B cell (primary cell): Measurements from ENCODE around the gene CNIH1. TPM values are rescaled to one million over a fixed set of nuclear protein-coding genes. Genes with fewer than 3 reads are reported as not detected.
"Not testable (repeated sequence)": the region's sequence is repeated elsewhere in the genome, so short reads cannot be mapped to it uniquely, and the experiment has no call there.

ENCODE experiments used
- ATAC-seq: fragments of 200-7000 bp; cut with Tn5 transposase; one replicate; pipeline ENCODE4 v1.10.0; 2021; ENCODE audit warnings: low read depth, mild to moderate bottlenecking, moderate number of reproducible peaks, moderate library complexity
- CTCF ChIA-PET: fragments of 350-600 bp; sonication (Branson Sonifier 250); formaldehyde crosslinking; loops from one replicate; lab custom pipeline; 2021; ENCODE audit warnings: antibody characterized with exemption, inconsistent platforms; lab: Charles Lee
- POLR2A ChIA-PET: fragments of 350-600 bp; sonication (Branson Sonifier 250); formaldehyde crosslinking; loops from one replicate; lab custom pipeline; 2021; ENCODE audit warnings: antibody characterized with exemption; lab: Charles Lee
- DNase-seq: peaks from one replicate; pipeline ENCODE4 v3.0.0; 2013
- H2AFZ ChIP-seq: 2 replicates; pipeline ENCODE4 v1.6.1; 2012; ENCODE audit warnings: mild to moderate bottlenecking, low read depth, low read length; ENCODE audit not compliant: insufficient read depth, poor library complexity, severe bottlenecking
- H3K27ac ChIP-seq, 2 donors: 1 replicate in 1 of 2; 2 replicates in 1 of 2; pipeline ENCODE4 v1.5.1; 2012 to 2013; ENCODE audit warnings: low read length in 2 of 2, mild to moderate bottlenecking in 2 of 2, moderate library complexity in 1 of 2
- H3K27me3 ChIP-seq, 4 experiments: fragments of 200-600 bp in 1 of 4; sonication (generic) in 1 of 4; replicated peaks in 1 of 4; 1 replicate in 2 of 4; 2 replicates in 2 of 4; pipeline versions ENCODE4 v1.6.1 to v1.7.0; 2013 to 2016; ENCODE audit warnings: low read length in 3 of 4, mild to moderate bottlenecking in 2 of 4, mixed read lengths in 1 of 4, moderate library complexity in 1 of 4; ENCODE audit not compliant: insufficient read depth in 4 of 4, control insufficient read depth in 3 of 4; ENCODE audit errors: control extremely low read depth in 1 of 4
- H3K36me3 ChIP-seq, 2 experiments: replicated peaks in 1 of 2; 1 replicate in 1 of 2; 2 replicates in 1 of 2; pipeline versions ENCODE4 v1.6.1 to v1.7.1; 2013; ENCODE audit warnings: low read length in 1 of 2; ENCODE audit not compliant: insufficient read depth in 2 of 2, control insufficient read depth in 1 of 2; ENCODE audit errors: control extremely low read depth in 1 of 2, extremely low read depth in 1 of 2
- H3K4me1 ChIP-seq, 2 donors: fragments of 200-600 bp in 1 of 2; sonication (generic) in 1 of 2; 1 replicate in 1 of 2; 2 replicates in 1 of 2; pipeline versions ENCODE4 v1.5.1 to v1.6.1; 2013 to 2017; ENCODE audit warnings: low read length in 2 of 2; ENCODE audit not compliant: control insufficient read depth in 2 of 2, insufficient read depth in 2 of 2
- H3K4me2 ChIP-seq: replicated peaks from 2 replicates; pipeline ENCODE3; 2012; ENCODE audit warnings: mild to moderate bottlenecking, low read depth, low read length; ENCODE audit not compliant: poor library complexity, severe bottlenecking
- H3K4me3 ChIP-seq, 5 experiments: fragments of 200-600 bp in 1 of 5; sonication (generic) in 1 of 5; 1 replicate in 3 of 5; 2 replicates in 2 of 5; pipeline versions ENCODE4 v1.5.1 to v1.7.0; 2011 to 2016; ENCODE audit warnings: low read length in 4 of 5, mild to moderate bottlenecking in 4 of 5, low read depth in 2 of 5, control low read depth in 1 of 5, moderate library complexity in 1 of 5; ENCODE audit not compliant: insufficient read depth in 1 of 5; ENCODE audit errors: control extremely low read depth in 1 of 5, extremely low read depth in 1 of 5
- H3K79me2 ChIP-seq: fragments of 200-600 bp; sonication (generic); one replicate; pipeline ENCODE4 v1.6.0; 2016; ENCODE audit warnings: low read length; ENCODE audit not compliant: control insufficient read depth, insufficient read depth
- H3K9ac ChIP-seq: fragments of 200-600 bp; sonication (generic); 2 replicates; pipeline ENCODE4 v1.6.1; 2017; ENCODE audit warnings: mild to moderate bottlenecking, low read length, moderate library complexity
- H3K9me3 ChIP-seq, 3 donors: one replicate each; pipeline versions ENCODE4 v1.6.1 to v1.7.1; 2013; ENCODE audit warnings: low read length in 2 of 3; ENCODE audit not compliant: control insufficient read depth in 2 of 3, insufficient read depth in 1 of 3; ENCODE audit errors: control extremely low read depth in 1 of 3
- H4K20me1 ChIP-seq: 2 replicates; pipeline ENCODE4 v1.6.0; 2012; ENCODE audit warnings: mild to moderate bottlenecking, low read length; ENCODE audit not compliant: insufficient read depth, control insufficient read depth, poor library complexity, severe bottlenecking
- H3K27ac Mint-ChIP-seq: one replicate; pipeline ENCODE4 v1.8.0; 2021; ENCODE audit warnings: mixed read lengths
- H3K27me3 Mint-ChIP-seq: one replicate; pipeline ENCODE4 v1.8.0; 2021; ENCODE audit warnings: mixed read lengths
- H3K4me1 Mint-ChIP-seq: one replicate; pipeline ENCODE4 v1.8.0; 2021; ENCODE audit warnings: mixed read lengths
- H3K4me3 Mint-ChIP-seq: one replicate; pipeline ENCODE4 v1.8.0; 2021; ENCODE audit warnings: mixed read lengths
- H3K9me3 Mint-ChIP-seq: one replicate; pipeline ENCODE4 v1.8.0; 2022; ENCODE audit warnings: mixed read lengths; ENCODE audit not compliant: insufficient read depth
- CTCF ChIP-seq: fragments of 200-600 bp; IDR thresholded peaks from one replicate; pipeline ENCODE4 v1.8.0; 2022; ENCODE audit warnings: antibody characterized with exemption, mild to moderate bottlenecking
- EZH2 ChIP-seq: IDR thresholded peaks from 2 replicates; pipeline ENCODE4 v1.6.1; 2012; ENCODE audit warnings: borderline replicate concordance, low read depth, mild to moderate bottlenecking, moderate library complexity, low read length; ENCODE audit not compliant: insufficient read depth, poor library complexity, severe bottlenecking
- WGBS: methylation state at CpG from one replicate; pipeline ENCODE4 v1.1.5; 2013; ENCODE audit warnings: missing lambda C conversion rate; ENCODE audit not compliant: insufficient coverage; 5-methylcytosine and 5-hydroxymethylcytosine counted together
- intact Hi-C: fragments of 100-400 bp; cut with micrococcal nuclease; formaldehyde crosslinking; loops from one replicate; pipeline ENCODE4 v1.10.0; 2022
- polyA plus RNA-seq: library from polyadenylated mRNA; depleted of rRNA; stranded (reverse); fragments of >200 nt; gene quantifications from 2 replicates; pipeline ENCODE4 v1.2.3, GENCODE V29; 2012
- total RNA-seq, 2 donors: library from RNA; stranded (reverse); fragments of 120-200 nt in 1 of 2; gene quantifications; 1 replicate in 1 of 2; 2 replicates in 1 of 2; pipeline versions ENCODE4 v1.2.3 to v1.2.4, GENCODE V29; 2013 to 2022

CNIH1 gene
- total and polyA plus RNA-seq, 2 donors (not counting 1 experiment from before 2014, with no cell fraction given) = 42.8 to 66.4 TPM

DNA sequence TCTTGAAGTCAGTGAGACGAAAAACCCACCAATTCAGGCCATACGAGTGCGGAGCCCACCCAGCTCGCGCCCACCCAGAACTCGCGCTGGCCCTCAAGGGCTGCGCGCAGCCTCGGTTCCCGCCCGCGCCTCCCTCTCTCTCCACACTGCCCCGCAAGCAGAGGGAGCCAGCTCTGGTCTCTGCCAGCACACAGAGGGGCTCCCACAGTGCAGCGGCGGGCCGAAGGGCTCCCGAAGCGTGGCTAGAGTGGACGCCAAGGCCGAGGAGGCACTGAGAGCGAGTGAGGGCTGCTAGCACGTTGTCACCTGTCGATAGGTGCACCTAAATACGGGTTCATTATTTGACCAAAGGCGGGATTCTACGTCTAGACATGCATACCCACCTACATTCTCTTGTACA lies 46.6 kb downstream of the CNIH1 start:
- Mint-ChIP-seq H3K4me3 (no peak overlapping the region), H3K27me3 (no peaks in the 10 kb centered on the region), H3K4me1 (peaks cover 18% of the 10 kb centered on the region), H3K27ac (no peak overlapping the region), H3K9me3 (no peaks in the 10 kb centered on the region)
- Histone ChIP-seq H3K27ac (no peak overlapping the region), H3K9me3 (no peaks in the 10 kb centered on the region), H3K4me1 (peaks cover 0 to 13% of the 10 kb centered on the region in 2 donors), H3K79me2 (no peaks in the 10 kb centered on the region), H3K4me3 (no peak overlapping the region), H3K36me3 (no peaks in the 10 kb centered on the region), H4K20me1 (no peaks in the 10 kb centered on the region), H2AFZ (no peak overlapping the region), H3K4me2 (no peak overlapping the region), H3K27me3 (no peaks in the 10 kb centered on the region), H3K9ac (no peak overlapping the region)
- POLR2A ChIA-PET = no interaction called here
- TF ChIP-seq CTCF (no peak), EZH2 (no peak)
- DNase-seq = no peak
- no peak for ATAC-seq
- CTCF ChIA-PET = interaction anchor here (0.9 to 1.0 kb wide), 2 partner anchors 28 to 47 kb away, joined by 3 read pairs; no protein-coding TSS in a partner anchor
- intact Hi-C loops = loop anchor here (10.0 kb wide), 2 partner anchors 380 to 1690 kb away; partner anchors contain the start of gene PSMC6
- WGBS = 97% methylated on average over 23 of the region's 27 CpGs

GRCh38 chr14:54392986-54393884 lies 47.9 kb downstream of the CNIH1 start:
- H3K4me3 ChIP-seq, H3K4me2 ChIP-seq, CTCF ChIA-PET, H3K27me3 ChIP-seq, H3K79me2 ChIP-seq, H3K9ac ChIP-seq, H3K4me3 Mint-ChIP-seq, H3K27ac ChIP-seq, ATAC-seq, POLR2A ChIA-PET, H3K9me3 ChIP-seq, H3K9me3 Mint-ChIP-seq, H3K27me3 Mint-ChIP-seq, H3K27ac Mint-ChIP-seq, H3K36me3 ChIP-seq, H2AFZ ChIP-seq, H4K20me1 ChIP-seq, DNase-seq: not testable (repeated sequence)
- H3K4me1 ChIP-seq = peaks cover 0 to 13% of the 10 kb centered on the region in 2 donors
- H3K4me1 Mint-ChIP-seq = peaks cover 13% of the 10 kb centered on the region
- intact Hi-C loops = loop anchor here (10.0 kb wide), 2 partner anchors 382 to 1688 kb away; partner anchors contain the start of gene PSMC6
- WGBS = 91% methylated on average over 67 of the region's 68 CpGs
